A673 (cell line): ENCODE results near the gene C1QTNF9B.

Experiments
- CTCF ChIP-seq: fragments of 300-800, 200-600 bp; sonication (generic); conservative IDR thresholded peaks from 2 replicates; pipeline ENCODE4 v1.5.1; 2017; ENCODE audit warnings: low read depth, mild to moderate bottlenecking, antibody characterized with exemption, low read length, moderate library complexity, mixed read lengths
- EZH2 ChIP-seq: fragments of 200-600 bp; sonication (generic); IDR thresholded peaks from 2 replicates; pipeline ENCODE4 v1.6.1; 2017; ENCODE audit warnings: borderline replicate concordance, low read depth, mild to moderate bottlenecking, mixed read lengths, antibody characterized with exemption, low read length; ENCODE audit not compliant: poor library complexity, severe bottlenecking

GRCh38 chr13:23845105-23845725 lies 52.1 kb downstream of the C1QTNF9B start:
- TF ChIP-seq CTCF (no peak), EZH2 (no peak)
